Adrenal gland (tissue), 12 donors: Measurements from ENCODE around the gene PRKACB. TPM values are rescaled to one million over a fixed set of nuclear protein-coding genes. Genes with fewer than 3 reads are reported as not detected.

ENCODE experiments used
- DNase-seq, 7 donors: peaks; one replicate each; pipeline ENCODE4 v3.0.0-alpha.2; 2019 to 2020
- H3K27ac ChIP-seq, 5 donors: fragments of 200-600 bp; sonication (generic) in 4 of 5; 1 replicate in 3 of 5; 2 replicates in 2 of 5; pipeline versions ENCODE4 v1.5.1 to v1.8.0; 2016 to 2020; ENCODE audit warnings: mild to moderate bottlenecking in 1 of 5
- H3K27me3 ChIP-seq: fragments of 200-600 bp; 2 replicates; pipeline ENCODE4 v1.8.0; 2021
- H3K36me3 ChIP-seq, 2 donors: fragments of 200-600 bp; replicated peaks in 1 of 2; 1 replicate in 1 of 2; 2 replicates in 1 of 2; pipeline versions ENCODE4 v1.5.1 to v1.8.0; 2018 to 2022
- H3K4me1 ChIP-seq, 2 donors: fragments of 200-600 bp; replicated peaks in 1 of 2; 1 replicate in 1 of 2; 2 replicates in 1 of 2; pipeline versions ENCODE4 v1.5.1 to v1.8.0; 2018 to 2021
- H3K4me3 ChIP-seq, 4 donors: fragments of 200-600 bp; sonication (generic) in 3 of 4; one replicate each; pipeline ENCODE4 v1.5.1; 2016 to 2018
- H3K9me3 ChIP-seq, 3 donors: fragments of 200-600 bp; sonication (generic) in 1 of 3; replicated peaks in 1 of 3; 1 replicate in 2 of 3; 2 replicates in 1 of 3; pipeline versions ENCODE4 v1.5.1 to v1.8.0; 2016 to 2021
- CTCF ChIP-seq, 6 experiments: fragments of 450-650 bp in 4 of 6; fragments of 200-600 bp in 2 of 6; sonication (generic) in 1 of 6; IDR thresholded peaks; 1 replicate in 5 of 6; 2 replicates in 1 of 6; pipeline versions ENCODE4 v1.5.1 to v1.8.0; 2016 to 2021; ENCODE audit warnings: antibody characterized with exemption in 6 of 6, mild to moderate bottlenecking in 2 of 6, moderate library complexity in 1 of 6
- POLR2A ChIP-seq, 2 donors: fragments of 450-650 bp; IDR thresholded peaks; one replicate each; pipeline ENCODE4 v1.6.1; 2017; ENCODE audit warnings: antibody characterized with exemption in 2 of 2, mild to moderate bottlenecking in 2 of 2, moderate library complexity in 1 of 2
- WGBS, 4 donors: extraction: QIAGEN DNeasy Blood & Tissue Kit in 2 of 4; methylation state at CpG; one replicate each; pipeline versions ENCODE4 v1.1.5 to v1.1.7; 2013 to 2017; 5-methylcytosine and 5-hydroxymethylcytosine counted together
- intact Hi-C, 2 donors: fragments of 100-400 bp; cut with DNase I; formaldehyde crosslinking; loops; one replicate each; pipeline versions ENCODE4 v1.14.1 to v1.15.0; 2022 to 2023
- polyA plus RNA-seq, 3 donors: library from polyadenylated mRNA; stranded (reverse); fragments of 200-250 nt in 2 of 3; fragments of 350-450 nt in 1 of 3; fragmentation: Illumina TruSeq in 1 of 3; extraction: RNeasy Lipid Tissue Mini Kit (QIAGEN cat#74804) in 1 of 3; gene quantifications; one replicate each; pipeline ENCODE4 v1.2.3, GENCODE V29; 2013 to 2014
- total RNA-seq, 9 donors: library from RNA; depleted of rRNA in 4 of 9; stranded (reverse); fragments of >200 nt in 4 of 9; fragments of 120-200 nt in 1 of 9; fragmentation: NEBNext Ultra II Directional in 1 of 9; extraction: Animal tissue kit (Norgen Biotek cat#: 25700) in 1 of 9; gene quantifications; one replicate each; pipeline versions ENCODE4 v1.1.0 to v1.2.4, GENCODE V29; 2013 to 2023
- donor health status: healthy with polysubstance abuse.
- donor health status: Bipolar disorder and iron deficiency.
- donor health status: DM: yes; HTN: yes; CAD: no.
- donor health status: DM: no; HTN: no; CAD: no.
- donor health status: DM: no; HTN: no; CAD: no.
- donor health status: DM: yes; HTN: yes; CAD: no.

The PRKACB gene
- total and polyA plus RNA-seq, 12 donors: 7.7 to 79.8 (median 25.5) TPM

- Histone ChIP-seq H3K27me3 (no peaks in the 10 kb centered on the region), H3K27ac (no peak overlapping the region), H3K36me3 (no peaks in the 10 kb centered on the region), H3K4me1 (no peaks in the 10 kb centered on the region), H3K4me3 (no peak overlapping the region), H3K9me3 (no peaks in the 10 kb centered on the region)
- no peak for TF ChIP-seq CTCF (IDR thresholded peaks at IDR 0.05)
- TF ChIP-seq POLR2A (IDR thresholded peaks at IDR 0.05): no peak
- intact Hi-C loops: loop anchor here in 1 of 2 donors (10.0 kb wide), 1 partner anchor 187 kb away; no protein-coding TSS in a partner anchor
- WGBS, 4 donors: 38 to 78% (median 74%) methylated on average over 1 of the region's 1 CpG
- no peak for DNase-seq
Observed at GRCh38 chr1:84121360-84121759, 22.7 kb upstream of the PRKACB start.

- 2 to 7% (median 6%) methylated on average over 2 of the region's 2 CpGs for WGBS, 4 donors
- intact Hi-C loops: loop anchor here (2.0 to 10.0 kb wide), 2 partner anchors 188 to 192 kb away; no protein-coding TSS in a partner anchor
Observed at GRCh38 chr1:84122780-84123382, 21.2 kb upstream of the PRKACB start.

GRCh38 chr1:84133479-84133878 lies 10.6 kb upstream of the PRKACB start:
- intact Hi-C loops: loop anchor here in 1 of 2 donors (10.0 kb wide), 1 partner anchor 641 kb away; no protein-coding TSS in a partner anchor
- DNase-seq: no peak
- H3K9me3 ChIP-seq: no peaks in the 10 kb centered on the region
- TF ChIP-seq POLR2A (IDR thresholded peaks at IDR 0.05) (no peak), CTCF (IDR thresholded peaks at IDR 0.05) (no peak)
- WGBS, 4 donors: 91 to 96% (median 94%) methylated on average over 6 to 7 of the region's 7 CpGs
- no peaks in the 10 kb centered on the region for H3K36me3 ChIP-seq
- no peak overlapping the region for H3K4me3 ChIP-seq
- no peaks in the 10 kb centered on the region for H3K4me1 ChIP-seq
- H3K27ac ChIP-seq: no peak overlapping the region
- H3K27me3 ChIP-seq: no peaks in the 10 kb centered on the region

More at GRCh38 chr1:84122780-84123382, 21.2 kb upstream of the PRKACB start:
- Histone ChIP-seq H3K9me3 (no peaks in the 10 kb centered on the region), H3K27ac (no peak overlapping the region), H3K27me3 (no peaks in the 10 kb centered on the region), H3K4me3 (no peak overlapping the region), H3K36me3 (no peaks in the 10 kb centered on the region), H3K4me1 (no peaks in the 10 kb centered on the region)
- TF ChIP-seq POLR2A (IDR thresholded peaks at IDR 0.05): no peak
- TF ChIP-seq CTCF (IDR thresholded peaks at IDR 0.05): peak; percentile 45 to 76 (median 66)
- DNase-seq: peak; percentile 32 to 76 (median 53)

GRCh38 chr1:84135341-84135740 lies 8.7 kb upstream of the PRKACB start:
- intact Hi-C loops: loop anchor here (5.0 to 10.0 kb wide), 2 partner anchors 302 to 639 kb away; no protein-coding TSS in a partner anchor
- H3K36me3 ChIP-seq: no peaks in the 10 kb centered on the region

More at GRCh38 chr1:84135341-84135740, 8.7 kb upstream of the PRKACB start:
- Histone ChIP-seq H3K4me1 (no peaks in the 10 kb centered on the region), H3K9me3 (no peaks in the 10 kb centered on the region), H3K4me3 (no peak overlapping the region), H3K27ac (no peak overlapping the region), H3K27me3 (no peaks in the 10 kb centered on the region)
- no peak for TF ChIP-seq CTCF (IDR thresholded peaks at IDR 0.05)
- TF ChIP-seq POLR2A (IDR thresholded peaks at IDR 0.05): no peak
- no peak for DNase-seq
